Measurements from ENCODE around the gene CCDC32.

DNA sequence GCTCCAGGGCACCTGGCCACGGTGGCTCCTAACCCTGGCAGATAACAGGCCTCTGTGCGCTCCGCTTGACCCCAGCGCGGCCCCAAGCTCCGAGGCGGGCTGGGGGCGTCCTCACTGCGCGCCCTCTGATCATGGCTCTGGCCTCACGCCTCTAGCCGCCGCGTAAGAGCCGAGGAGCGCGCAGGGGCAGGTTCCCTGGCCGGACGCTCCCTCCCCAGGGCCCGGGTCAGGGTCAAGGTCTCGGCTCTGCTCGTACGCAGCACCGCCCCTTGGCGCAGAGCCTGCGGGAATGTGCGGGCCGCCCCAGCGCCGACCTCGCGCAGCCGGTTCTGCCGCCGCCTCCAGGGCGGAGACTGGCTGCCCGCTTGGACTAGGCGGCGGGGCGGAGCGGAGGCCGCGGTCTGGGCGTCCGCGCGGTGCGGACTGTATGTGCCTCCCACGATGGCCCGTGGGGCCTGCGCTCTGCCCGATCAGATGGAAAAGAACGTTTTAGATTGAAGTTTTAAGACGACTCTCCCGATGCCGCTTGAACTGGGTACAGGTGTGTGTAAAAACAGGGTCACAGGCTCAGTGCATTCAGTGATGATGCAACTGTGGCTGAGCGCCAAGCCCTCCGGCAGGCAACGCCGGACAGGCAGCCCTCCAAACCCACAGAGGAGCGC is 53.2 kb downstream of the CCDC32 start:
- TF ChIP-seq, protein P1, sequence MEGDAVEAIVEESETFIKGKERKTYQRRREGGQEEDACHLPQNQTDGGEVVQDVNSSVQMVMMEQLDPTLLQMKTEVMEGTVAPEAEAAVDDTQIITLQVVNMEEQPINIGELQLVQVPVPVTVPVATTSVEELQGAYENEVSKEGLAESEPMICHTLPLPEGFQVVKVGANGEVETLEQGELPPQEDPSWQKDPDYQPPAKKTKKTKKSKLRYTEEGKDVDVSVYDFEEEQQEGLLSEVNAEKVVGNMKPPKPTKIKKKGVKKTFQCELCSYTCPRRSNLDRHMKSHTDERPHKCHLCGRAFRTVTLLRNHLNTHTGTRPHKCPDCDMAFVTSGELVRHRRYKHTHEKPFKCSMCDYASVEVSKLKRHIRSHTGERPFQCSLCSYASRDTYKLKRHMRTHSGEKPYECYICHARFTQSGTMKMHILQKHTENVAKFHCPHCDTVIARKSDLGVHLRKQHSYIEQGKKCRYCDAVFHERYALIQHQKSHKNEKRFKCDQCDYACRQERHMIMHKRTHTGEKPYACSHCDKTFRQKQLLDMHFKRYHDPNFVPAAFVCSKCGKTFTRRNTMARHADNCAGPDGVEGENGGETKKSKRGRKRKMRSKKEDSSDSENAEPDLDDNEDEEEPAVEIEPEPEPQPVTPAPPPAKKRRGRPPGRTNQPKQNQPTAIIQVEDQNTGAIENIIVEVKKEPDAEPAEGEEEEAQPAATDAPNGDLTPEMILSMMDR (IDR thresholded peaks at IDR 0.05; ENCODE audit: low read length), result no peak
- no peak for TF ChIP-seq EZH2 (optimal IDR thresholded peaks at IDR 0.05; ENCODE audit: low read depth, low read length)

Measured in MM.1S (cell line).